Liver (tissue), 9 donors: ENCODE measurements around the gene CETN2. TPM values are rescaled to one million over a fixed set of nuclear protein-coding genes. Genes with fewer than 3 reads are reported as not detected.
A peak's percentile ranks its signal among the peaks of the same experiment; 100 is the strongest.

ENCODE experiments used
- DNase-seq: peaks from one replicate; pipeline ENCODE4 v3.0.0-alpha.2; 2017; ENCODE audit warnings: low spot score
- H3K27ac ChIP-seq, 2 donors: one replicate each; pipeline ENCODE4 v1.7.0; 2013; ENCODE audit warnings: inconsistent platforms in 2 of 2, low read length in 2 of 2, control low read depth in 1 of 2, low read depth in 1 of 2, mild to moderate bottlenecking in 1 of 2
- H3K27me3 ChIP-seq, 4 donors: one replicate each; pipeline versions ENCODE4 v1.6.1 to v1.7.0; 2013; ENCODE audit warnings: low read length in 3 of 4, inconsistent platforms in 1 of 4, mild to moderate bottlenecking in 1 of 4, moderate library complexity in 1 of 4; ENCODE audit not compliant: control insufficient read depth in 4 of 4, insufficient read depth in 4 of 4
- H3K36me3 ChIP-seq, 4 donors: one replicate each; pipeline versions ENCODE4 v1.6.1 to v1.7.0; 2013; ENCODE audit warnings: low read length in 3 of 4, mild to moderate bottlenecking in 3 of 4, low read depth in 1 of 4, moderate library complexity in 1 of 4; ENCODE audit not compliant: control insufficient read depth in 4 of 4, insufficient read depth in 3 of 4
- H3K4me1 ChIP-seq, 4 donors: one replicate each; pipeline versions ENCODE4 v1.6.1 to v1.7.0; 2013; ENCODE audit warnings: low read length in 3 of 4, mild to moderate bottlenecking in 3 of 4, moderate library complexity in 1 of 4; ENCODE audit not compliant: control insufficient read depth in 4 of 4, insufficient read depth in 4 of 4
- H3K4me3 ChIP-seq, 3 donors: one replicate each; pipeline versions ENCODE4 v1.6.1 to v1.7.0; 2013; ENCODE audit warnings: low read length in 3 of 3, control low read depth in 1 of 3, low read depth in 1 of 3, mild to moderate bottlenecking in 1 of 3
- H3K9ac ChIP-seq, 2 donors: one replicate each; pipeline ENCODE4 v1.7.0; 2013; ENCODE audit warnings: low read length in 2 of 2, mild to moderate bottlenecking in 2 of 2, moderate library complexity in 2 of 2, control low read depth in 1 of 2, low read depth in 1 of 2
- H3K9me3 ChIP-seq, 4 donors: one replicate each; pipeline versions ENCODE4 v1.6.1 to v1.7.0; 2013; ENCODE audit warnings: low read length in 3 of 4; ENCODE audit not compliant: control insufficient read depth in 4 of 4
- ATF3 ChIP-seq: IDR thresholded peaks from 2 replicates; pipeline ENCODE4 v1.6.1; 2016; ENCODE audit warnings: antibody characterized with exemption
- CTCF ChIP-seq: fragments of 150-350 bp; IDR thresholded peaks from 2 replicates; pipeline ENCODE4 v1.5.1; 2017; ENCODE audit warnings: improper control_type of control experiment, low read depth, low read length; ENCODE audit not compliant: missing input control
- EGR1 ChIP-seq, 2 donors: IDR thresholded peaks; 2 replicates each; pipeline ENCODE4 v1.6.1; 2016 to 2018; ENCODE audit warnings: antibody characterized with exemption in 2 of 2, low read depth in 2 of 2
- GABPA ChIP-seq, 2 donors: IDR thresholded peaks in 1 of 2; conservative IDR thresholded peaks in 1 of 2; 2 replicates each; pipeline ENCODE4 v1.6.1; 2016; ENCODE audit warnings: antibody characterized with exemption in 2 of 2, mild to moderate bottlenecking in 1 of 2, moderate library complexity in 1 of 2
- HNF4A ChIP-seq, 2 donors: conservative IDR thresholded peaks; 2 replicates each; pipeline ENCODE4 v1.6.1; 2016; ENCODE audit warnings: antibody characterized with exemption in 2 of 2, mild to moderate bottlenecking in 2 of 2
- JUND ChIP-seq, 2 donors: IDR thresholded peaks; 2 replicates each; pipeline ENCODE4 v1.6.1; 2016; ENCODE audit warnings: antibody characterized with exemption in 2 of 2
- MAX ChIP-seq: IDR thresholded peaks from 2 replicates; pipeline ENCODE4 v1.6.1; 2016; ENCODE audit warnings: antibody characterized with exemption
- RAD21 ChIP-seq, 2 donors: IDR thresholded peaks; 2 replicates each; pipeline ENCODE4 v1.6.1; 2016; ENCODE audit warnings: antibody characterized with exemption in 2 of 2, mild to moderate bottlenecking in 2 of 2
- SP1 ChIP-seq: IDR thresholded peaks from 2 replicates; pipeline ENCODE4 v1.6.1; 2018; ENCODE audit warnings: antibody characterized with exemption, mild to moderate bottlenecking
- TAF1 ChIP-seq: conservative IDR thresholded peaks from 2 replicates; pipeline ENCODE4 v1.6.1; 2016; ENCODE audit warnings: antibody characterized with exemption, mild to moderate bottlenecking
- YY1 ChIP-seq: IDR thresholded peaks from 2 replicates; pipeline ENCODE4 v1.6.1; 2016; ENCODE audit warnings: antibody characterized with exemption, mild to moderate bottlenecking
- ZBTB33 ChIP-seq: IDR thresholded peaks from 2 replicates; pipeline ENCODE4 v1.6.1; 2016; ENCODE audit warnings: antibody characterized with exemption
- WGBS: extraction: QIAGEN DNeasy Blood & Tissue Kit; methylation state at CpG from one replicate; pipeline ENCODE4 v1.1.7; 2013; 5-methylcytosine and 5-hydroxymethylcytosine counted together
- polyA plus RNA-seq, 2 donors: library from polyadenylated mRNA; stranded (reverse) in 1 of 2; unstranded in 1 of 2; fragments of 200-250 nt in 1 of 2; fragments of >200 nt in 1 of 2; fragmentation: Nextera tagmentation in 1 of 2; extraction: Ambion mirVana in 1 of 2; gene quantifications; one replicate each; pipeline versions ENCODE4 v1.2.1 to v1.2.3, GENCODE V29; 2013 to 2015
- total RNA-seq, 2 donors: library from RNA; depleted of rRNA; stranded (reverse); fragments of >200 nt; gene quantifications; one replicate each; pipeline ENCODE4 v1.2.3, GENCODE V29; 2014
- donor health status: healthy.
- donor health status: healthy.
- donor health status: healthy.
- donor health status: healthy.
- donor health status: healthy.

CETN2 gene
- total and polyA plus RNA-seq, 4 donors: 10.1 to 24.3 (median 13.7) TPM

- Histone ChIP-seq H3K27me3 (no peaks in the 10 kb centered on the region), H3K36me3 (no peaks in the 10 kb centered on the region), H3K9me3 (no peaks in the 10 kb centered on the region), H3K4me3 (no peak overlapping the region), H3K4me1 (no peaks in the 10 kb centered on the region), H3K9ac (no peak overlapping the region), H3K27ac (no peak overlapping the region)
- no peak for TF ChIP-seq EGR1 (IDR thresholded peaks at IDR 0.05; ENCODE audit: low read depth in 2 of 2)
- TF ChIP-seq MAX: no peak
- no peak for DNase-seq
- WGBS: 89% methylated on average over 16 of the region's 16 CpGs
These were observed 48.6 kb upstream of the CETN2 start for GRCh38 chrX:152878976-152879755.

- TF ChIP-seq RAD21 (IDR thresholded peaks at IDR 0.05): no peak
- no peak for TF ChIP-seq MAX
- TF ChIP-seq YY1: peak; percentile 50
- no peak for TF ChIP-seq HNF4A (conservative IDR thresholded peaks at IDR 0.05)
- Histone ChIP-seq H3K4me1 (no peaks in the 10 kb centered on the region), H3K27me3 (no peaks in the 10 kb centered on the region), H3K9me3 (no peaks in the 10 kb centered on the region), H3K9ac (no peak overlapping the region), H3K4me3 (no peak overlapping the region), H3K27ac (no peak overlapping the region), H3K36me3 (no peaks in the 10 kb centered on the region)
- DNase-seq: no peak
- WGBS: 72% methylated on average over 10 of the region's 10 CpGs
These were observed 46.6 kb upstream of the CETN2 start for GRCh38 chrX:152876931-152877840.

- no peak overlapping the region for H3K27ac ChIP-seq
- peaks cover 0 to 22% (median 13%) of the 10 kb centered on the region in 4 donors for H3K36me3 ChIP-seq
- TF ChIP-seq JUND (IDR thresholded peaks at IDR 0.05): no peak
- TF ChIP-seq ZBTB33: no peak
- no peak for TF ChIP-seq GABPA (IDR thresholded peaks at IDR 0.05 in 1 of 2, conservative IDR thresholded peaks at IDR 0.05 in 1 of 2)
- no peak for TF ChIP-seq SP1
- no peak for TF ChIP-seq YY1
- no peak for TF ChIP-seq TAF1
- no peak for TF ChIP-seq RAD21 (IDR thresholded peaks at IDR 0.05)
- TF ChIP-seq MAX: no peak
- TF ChIP-seq HNF4A (conservative IDR thresholded peaks at IDR 0.05): no peak
- no peak for TF ChIP-seq ATF3
- no peak for TF ChIP-seq CTCF
- no peaks in the 10 kb centered on the region for H3K27me3 ChIP-seq
- no peaks in the 10 kb centered on the region for H3K4me1 ChIP-seq
- no peak overlapping the region for H3K9ac ChIP-seq
- H3K4me3 ChIP-seq: no peak overlapping the region
- H3K9me3 ChIP-seq: no peaks in the 10 kb centered on the region
- DNase-seq: no peak
- 89% methylated on average over 2 of the region's 2 CpGs for WGBS
These were observed 42.8 kb upstream of the CETN2 start for GRCh38 chrX:152873361-152873760.
